Skin of body (tissue), 2 donors: ENCODE data around the gene ZNG1C. TPM values are rescaled to one million over a fixed set of nuclear protein-coding genes. Genes with fewer than 3 reads are reported as not detected.
"Not testable (repeated sequence)": the region's sequence is repeated elsewhere in the genome, so short reads cannot be mapped to it uniquely, and the experiment has no call there.

Experiments used
- DNase-seq: peaks from one replicate; lab custom pipeline; 2025; lab: John Stamatoyannopoulos, UW
- total RNA-seq: library from RNA; depleted of rRNA; stranded (reverse); fragments of >200 nt; gene quantifications from one replicate; pipeline ENCODE4 v1.2.3, GENCODE V29; 2014

The ZNG1C gene
- total RNA-seq = 26.1 TPM

DNA sequence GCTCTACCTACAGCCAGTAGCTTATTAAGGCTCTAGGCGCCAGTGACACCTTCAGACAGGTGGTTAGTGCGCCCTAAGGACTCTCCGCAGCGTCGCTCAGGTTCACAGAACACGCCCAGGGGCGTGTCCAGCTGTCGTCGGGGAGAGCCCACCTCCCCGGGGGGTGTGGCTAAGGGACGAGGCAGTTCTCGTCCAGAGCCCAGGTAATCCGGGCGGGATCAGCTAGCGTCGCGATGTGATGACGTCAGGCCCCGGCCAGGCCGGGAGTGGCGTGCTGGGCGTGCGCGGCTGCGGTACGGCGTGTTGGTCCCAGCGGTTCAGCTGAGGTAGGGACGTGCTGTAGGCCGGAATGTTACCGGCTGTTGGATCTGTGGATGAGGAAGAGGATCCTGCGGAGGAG is at the start of gene ZNG1C:
ZNG1C (plus strand) TSS at position 301 of the 400 bp plus-strand sequence; CDS start at position 350, 49 bp downstream.
- not testable (repeated sequence) for DNase-seq

DNA sequence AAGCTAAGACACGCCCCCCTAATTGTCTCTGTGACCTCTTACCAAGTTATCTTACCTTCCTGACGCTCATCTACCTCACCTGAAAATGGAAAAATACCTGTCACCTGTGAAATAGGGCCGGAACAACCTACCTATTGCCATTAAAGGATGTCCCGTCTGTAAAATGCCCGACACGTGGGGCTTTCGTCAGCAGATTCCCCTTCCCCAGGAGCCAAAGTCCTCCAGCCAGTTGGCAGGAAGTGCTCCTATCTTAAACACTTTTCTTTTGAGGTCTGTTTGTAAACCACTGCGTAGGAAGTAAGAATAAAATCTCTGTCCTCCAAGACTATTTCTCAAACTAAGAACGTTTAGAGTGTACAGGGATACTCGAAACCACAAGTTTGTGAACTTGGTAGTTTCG is 654 bp downstream of the ZNG1C start:
- not testable (repeated sequence) for DNase-seq

- DNase-seq = not testable (repeated sequence)
Observed at GRCh38 chr9:68281041-68281440, 39.3 kb downstream of the ZNG1C start.

DNA sequence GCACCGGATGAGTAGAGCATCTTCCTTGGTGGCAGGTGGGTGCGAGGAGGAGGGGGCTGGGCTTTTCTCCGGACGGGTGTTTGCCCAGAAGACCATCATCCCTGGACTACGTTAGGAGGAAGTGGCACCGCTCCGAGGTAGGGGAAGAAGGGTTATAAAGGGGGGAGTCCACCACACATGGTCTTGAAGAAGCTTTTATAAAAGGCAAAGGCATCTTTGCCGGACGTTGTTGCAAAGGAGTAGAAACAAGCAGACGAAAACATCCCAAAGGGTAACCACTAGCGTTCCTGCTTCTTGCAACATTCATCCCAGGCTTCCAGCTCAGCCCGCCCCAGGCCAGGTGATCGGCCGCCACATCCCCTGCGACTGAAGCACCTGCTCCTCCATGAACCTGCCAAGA is 60.8 kb downstream of the ZNG1C start, which contains the start of gene FOXD4L3:
FOXD4L3 (plus strand) TSS at position 301 of the 400 bp plus-strand sequence; CDS start at position 386, 85 bp downstream.
- DNase-seq = not testable (repeated sequence)

DNA sequence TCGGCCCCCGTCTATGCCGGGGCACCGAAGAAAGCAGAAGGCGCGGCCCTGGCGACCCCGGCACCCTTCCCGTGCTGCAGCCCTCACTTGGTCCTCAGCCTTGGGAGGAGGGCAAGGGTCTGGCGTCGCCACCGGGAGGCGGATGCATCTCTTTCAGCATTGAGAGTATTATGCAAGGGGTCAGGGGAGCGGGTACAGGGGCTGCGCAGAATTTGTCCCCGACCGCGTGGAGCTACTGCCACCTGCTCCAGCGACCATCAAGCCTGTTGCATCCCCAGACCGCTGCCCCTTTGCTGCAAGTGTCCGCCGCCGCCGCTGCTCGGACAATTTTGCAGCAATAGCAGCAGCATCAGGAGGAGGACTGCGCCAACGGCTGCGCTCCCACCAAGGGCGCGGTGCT is 62.0 kb downstream of the ZNG1C start:
- DNase-seq = not testable (repeated sequence)

DNA sequence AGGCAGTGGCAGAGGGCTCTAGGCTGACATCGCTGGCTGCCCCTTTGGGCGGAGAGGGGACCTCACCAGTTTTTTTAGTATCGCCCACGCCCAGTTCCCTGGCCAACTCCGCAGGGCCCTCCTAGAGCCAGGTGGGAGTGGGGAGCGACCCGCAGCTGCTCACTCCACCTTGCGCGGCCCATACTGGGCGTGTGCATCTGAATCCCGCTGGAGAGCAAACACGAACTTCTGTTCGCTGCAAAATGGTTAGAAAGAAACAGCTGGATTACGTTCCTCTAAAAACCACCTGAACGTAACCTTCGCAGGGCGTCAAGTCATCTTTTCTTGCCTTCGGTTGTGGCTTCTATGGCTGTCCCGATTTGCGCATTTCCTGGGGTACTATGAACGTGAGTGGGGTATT is 62.4 kb downstream of the ZNG1C start:
- not testable (repeated sequence) for DNase-seq

DNA sequence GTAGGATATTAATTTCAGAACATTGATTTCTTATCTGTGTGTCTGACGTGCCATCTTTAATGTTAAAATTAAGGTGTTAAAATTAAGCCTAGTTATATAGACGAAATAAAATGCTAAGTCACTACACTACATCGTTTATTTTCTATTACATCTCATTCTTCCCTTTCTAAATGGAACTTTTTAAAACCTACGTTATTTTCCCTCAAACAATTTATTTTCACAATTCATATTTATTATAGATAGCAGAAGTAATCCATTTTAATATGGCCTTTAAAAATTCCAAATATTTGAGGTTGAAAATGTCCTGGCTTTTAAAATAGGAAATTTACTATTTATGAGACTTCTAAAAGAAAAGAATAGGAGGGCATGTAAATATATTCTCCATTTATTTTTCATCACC is 63.0 kb downstream of the ZNG1C start:
- not testable (repeated sequence) for DNase-seq

GRCh38 chr9:68305680-68306285 is 64.0 kb downstream of the ZNG1C start:
- not testable (repeated sequence) for DNase-seq

- not testable (repeated sequence) for DNase-seq
Observed at GRCh38 chr9:68306391-68306964, 64.7 kb downstream of the ZNG1C start.

GRCh38 chr9:68307127-68307526 is 65.3 kb downstream of the ZNG1C start:
- DNase-seq = not testable (repeated sequence)

DNA sequence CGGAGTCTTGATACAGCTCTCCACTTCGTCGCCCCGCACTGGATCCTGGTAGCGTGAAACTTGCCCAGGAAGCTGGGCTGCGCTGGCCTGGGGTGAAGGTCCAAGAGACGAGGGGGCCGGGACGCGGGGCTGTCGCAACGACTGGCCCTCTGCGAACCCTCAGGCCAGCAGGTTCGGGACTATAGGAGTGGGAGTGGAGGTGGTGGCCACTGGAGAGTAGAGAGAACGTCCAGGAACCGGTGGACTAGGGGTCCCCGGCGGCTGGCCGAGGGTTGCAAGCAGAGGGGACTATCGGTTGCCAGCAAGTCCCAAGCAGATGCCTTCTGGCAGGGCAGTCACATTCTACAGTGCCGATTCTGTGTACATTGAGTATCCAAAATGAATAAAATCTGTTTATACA is 65.9 kb downstream of the ZNG1C start:
- DNase-seq = not testable (repeated sequence)

DNA sequence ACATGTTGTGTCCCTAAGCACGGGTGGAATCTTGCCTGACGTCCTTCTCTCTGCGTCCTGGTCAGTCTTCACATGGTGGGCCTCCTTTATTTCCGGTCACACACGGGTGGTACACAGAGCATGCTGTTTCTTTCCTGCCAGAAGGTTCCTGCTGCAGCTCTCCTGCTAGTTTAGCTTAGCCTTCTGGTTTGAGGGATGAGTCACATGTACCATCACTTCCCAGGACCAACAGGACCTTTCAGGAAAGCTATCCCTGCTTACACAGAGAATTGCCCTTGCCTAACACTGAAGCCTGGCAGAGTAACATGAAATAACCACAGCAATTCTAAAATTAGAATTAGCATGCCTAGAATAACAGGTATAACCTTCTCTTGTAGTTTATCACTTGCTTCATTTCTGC is 69.4 kb downstream of the ZNG1C start:
- not testable (repeated sequence) for DNase-seq

DNA sequence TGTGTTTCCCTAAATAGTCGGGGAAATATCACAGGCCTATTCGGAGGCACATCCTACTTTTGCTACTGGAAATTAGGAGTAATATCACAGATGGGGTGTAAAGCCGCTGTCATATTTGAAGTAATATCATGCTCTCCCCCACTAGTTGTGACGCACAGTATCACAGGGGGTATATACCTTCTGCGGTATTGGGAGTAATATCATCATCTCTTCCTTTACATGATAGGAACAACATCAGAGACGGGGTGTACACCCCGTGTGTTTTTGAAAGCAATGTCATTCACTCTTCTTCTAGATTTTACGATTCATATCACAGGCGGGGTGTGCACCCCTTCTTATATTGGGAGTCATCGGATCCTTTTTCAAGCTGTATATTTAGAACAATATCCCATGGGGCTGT is 76.4 kb downstream of the ZNG1C start:
- not testable (repeated sequence) for DNase-seq

- DNase-seq = not testable (repeated sequence)
Observed at GRCh38 chr9:68323749-68324148, 82.0 kb downstream of the ZNG1C start.

- DNase-seq = not testable (repeated sequence)
Observed at GRCh38 chr9:68324518-68324917, 82.7 kb downstream of the ZNG1C start.

DNA sequence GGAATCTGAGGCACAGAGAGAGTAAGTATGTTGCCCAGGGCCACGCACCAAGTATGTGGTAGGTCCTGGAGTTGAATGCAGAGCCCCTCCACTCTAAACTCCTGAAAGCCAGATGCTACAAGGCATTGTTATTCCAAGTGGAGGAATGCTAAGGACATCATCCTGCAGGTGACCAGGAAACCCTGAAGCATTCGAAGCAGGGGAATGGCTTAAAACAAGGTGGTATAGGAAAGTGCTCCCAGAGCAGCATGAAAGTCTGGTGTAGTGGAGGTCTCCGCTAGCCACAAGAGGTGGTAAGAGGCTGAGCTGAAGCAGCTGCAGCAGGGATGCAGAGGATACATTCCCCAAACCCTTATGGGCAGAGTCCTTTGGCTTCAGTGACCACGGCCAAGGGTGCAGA is 87.3 kb downstream of the ZNG1C start:
- DNase-seq = not testable (repeated sequence)

- not testable (repeated sequence) for DNase-seq
Observed at GRCh38 chr9:68330531-68331173, 88.9 kb downstream of the ZNG1C start.

- DNase-seq = not testable (repeated sequence)
Observed at GRCh38 chr9:68332122-68332521, 90.3 kb downstream of the ZNG1C start.

DNA sequence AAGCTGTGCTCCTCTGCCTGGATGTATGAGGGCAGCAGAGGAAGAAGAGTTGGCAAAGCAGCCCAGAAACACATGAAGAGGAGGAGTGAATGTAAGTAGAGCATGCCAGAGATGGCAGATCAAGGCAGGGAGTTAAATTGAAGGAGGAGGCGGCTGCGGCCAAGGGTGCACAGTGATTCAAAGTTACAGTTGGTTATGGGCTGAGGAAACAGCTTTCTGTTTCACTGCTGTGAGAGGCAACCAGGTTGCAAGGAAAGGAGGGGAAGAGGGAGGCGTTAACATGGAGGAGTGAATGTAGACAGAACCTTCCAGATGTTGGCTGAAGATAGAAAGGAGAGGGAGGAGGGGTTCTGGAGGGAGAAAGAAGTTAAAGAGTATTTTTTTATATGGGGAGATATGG is 94.2 kb downstream of the ZNG1C start:
- DNase-seq = not testable (repeated sequence)

DNA sequence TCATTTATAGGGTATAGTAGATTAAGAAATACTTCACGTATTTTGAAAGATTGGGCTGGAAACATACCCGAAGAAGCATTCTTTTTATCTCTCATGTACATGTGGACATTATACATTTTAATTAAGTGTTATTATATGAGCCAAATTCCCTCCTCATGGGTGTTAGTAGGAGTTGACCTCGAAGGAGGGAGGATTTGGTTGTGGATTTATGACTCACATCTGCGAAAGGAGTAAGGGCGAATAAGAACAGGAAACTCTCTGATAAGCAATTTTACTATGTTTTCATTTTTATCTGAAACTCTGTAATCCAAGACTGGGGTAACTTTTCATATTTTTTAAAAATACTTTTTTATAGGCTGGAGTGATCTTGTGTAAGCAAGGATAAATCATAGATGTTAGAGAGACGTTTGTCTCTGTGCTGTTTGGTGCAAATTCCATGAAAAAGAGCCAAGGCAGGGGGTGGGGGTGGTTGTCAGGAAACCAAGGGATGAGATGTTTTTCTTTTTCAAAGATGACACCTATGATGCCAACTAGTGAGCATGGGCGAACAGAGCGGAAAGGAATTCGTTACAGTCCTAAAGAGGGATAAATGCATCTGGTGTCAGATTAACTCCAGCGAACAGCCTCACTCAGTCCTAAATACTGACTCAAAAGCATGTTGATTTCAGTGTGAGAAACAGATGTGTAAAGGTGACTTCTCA is 95.0 kb downstream of the ZNG1C start:
- not testable (repeated sequence) for DNase-seq

DNA sequence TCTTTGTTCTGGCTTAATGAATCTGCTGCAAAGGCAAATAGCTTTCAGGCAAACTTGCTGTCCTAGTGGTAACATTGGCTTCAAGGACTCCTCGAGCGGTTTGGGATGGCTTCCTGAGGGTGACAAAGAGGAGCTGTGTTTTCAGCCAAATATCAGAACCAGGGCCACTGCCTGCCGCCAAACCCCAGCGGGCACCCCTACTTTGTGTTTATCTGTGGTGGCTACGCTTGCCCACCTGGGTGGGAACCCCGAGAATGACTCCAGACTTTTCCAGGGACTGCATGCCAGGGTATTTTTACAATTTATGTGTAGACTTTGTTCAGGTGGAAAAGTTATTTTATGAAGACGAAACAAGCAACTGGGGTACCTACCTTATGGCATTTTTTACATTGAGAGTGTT is 96.2 kb downstream of the ZNG1C start:
- not testable (repeated sequence) for DNase-seq
